GM12878 (cell line): ENCODE data around the gene HPSE2. TPM values are rescaled to one million over a fixed set of nuclear protein-coding genes. Genes with fewer than 3 reads are reported as not detected.

Experiments used
- ATAC-seq: fragments of 200-7000 bp; cut with Tn5 transposase; 3 replicates; pipeline ENCODE4 v1.9.1; 2020; ENCODE audit warnings: mild to moderate bottlenecking, moderate library complexity
- BruUV-seq: library from RNA; stranded (reverse); fragments of 400-500 nt; replicated peaks from 2 replicates; lab custom pipeline; 2021; lab: Mats Ljungman, UMichigan
- CTCF ChIA-PET: fragments of 300-600 bp; sonication (Branson Sonifier 250); formaldehyde crosslinking; extraction: SDS; loops from one replicate; lab custom pipeline; 2021; ENCODE audit warnings: inconsistent platforms; lab: Yijun Ruan, JAX
- POLR2A ChIA-PET: fragments of 350-600 bp; formaldehyde crosslinking; extraction: SDS; loops from one replicate; lab custom pipeline; 2021; ENCODE audit warnings: inconsistent platforms; lab: Charles Lee
- RAD21 ChIA-PET: fragments of 300-600 bp; sonication (Branson Sonifier 250); formaldehyde crosslinking; loops from one replicate; lab custom pipeline; 2023; ENCODE audit warnings: antibody characterized with exemption; ENCODE audit not compliant: unreplicated experiment; lab: Charles Lee
- SMC1A ChIA-PET: fragments of 300-600 bp; sonication (Branson Sonifier 250); formaldehyde crosslinking; loops from one replicate; lab custom pipeline; 2023; ENCODE audit not compliant: unreplicated experiment, uncharacterized antibody; lab: Charles Lee
- DNase-seq: peaks from one replicate; pipeline ENCODE4 v3.0.0-alpha.2; 2011; ENCODE audit warnings: low read depth, low spot score
- FAIRE-seq: peaks from 3 replicates; lab custom pipeline; 2011; peaks lifted over from hg19 to GRCh38; lab: Jason Lieb, UNC
- H2AFZ ChIP-seq: 2 replicates; pipeline ENCODE4 v1.6.0; 2011; ENCODE audit warnings: low read depth, low read length, control low read depth; ENCODE audit not compliant: control insufficient read depth
- H3K27ac ChIP-seq: 2 replicates; pipeline ENCODE4 v1.5.1; 2011; ENCODE audit warnings: control low read depth; ENCODE audit not compliant: control insufficient read depth, insufficient read depth
- H3K27me3 ChIP-seq, 2 experiments: replicated peaks in 1 of 2; 2 replicates each; pipeline versions ENCODE4 v1.6.0 to v1.6.1; 2011; ENCODE audit warnings: low read length in 1 of 2; ENCODE audit not compliant: control insufficient read depth in 2 of 2, insufficient read depth in 2 of 2
- H3K36me3 ChIP-seq, 2 experiments: 2 replicates each; pipeline ENCODE4 v1.5.1; 2011; ENCODE audit warnings: low read length in 1 of 2; ENCODE audit not compliant: control insufficient read depth in 2 of 2, insufficient read depth in 2 of 2
- H3K4me1 ChIP-seq: 2 replicates; pipeline ENCODE4 v1.6.1; 2011; ENCODE audit warnings: mild to moderate bottlenecking, low read length, moderate library complexity, mixed read lengths; ENCODE audit not compliant: control insufficient read depth, insufficient read depth
- H3K4me2 ChIP-seq: 2 replicates; pipeline ENCODE4 v1.6.0; 2011; ENCODE audit warnings: control low read depth; ENCODE audit not compliant: control insufficient read depth, insufficient read depth
- H3K4me3 ChIP-seq: fragments of 200-600 bp; sonication (generic); 2 replicates; pipeline ENCODE4 v1.5.1; 2016
- H3K79me2 ChIP-seq: 2 replicates; pipeline ENCODE4 v1.6.0; 2011; ENCODE audit warnings: low read length; ENCODE audit not compliant: control insufficient read depth, insufficient read depth
- H3K9ac ChIP-seq: 2 replicates; pipeline ENCODE4 v1.8.0; 2011; ENCODE audit warnings: low read length, control low read depth, mixed read lengths; ENCODE audit not compliant: control insufficient read depth, insufficient read depth
- H3K9me3 ChIP-seq: replicated peaks from 3 replicates; pipeline ENCODE4 v1.5.1; 2011; ENCODE audit warnings: mild to moderate bottlenecking, low read length; ENCODE audit not compliant: control insufficient read depth, insufficient read depth
- H4K20me1 ChIP-seq: 2 replicates; pipeline ENCODE4 v1.6.0; 2011; ENCODE audit not compliant: control insufficient read depth, insufficient read depth
- ATF7 ChIP-seq: fragments of 450-650 bp; IDR thresholded peaks from 2 replicates; pipeline ENCODE4 v1.6.1; 2016; ENCODE audit warnings: low read depth, mild to moderate bottlenecking
- BACH1 ChIP-seq: fragments of 450-650 bp; IDR thresholded peaks from 2 replicates; pipeline ENCODE4 v1.6.1; 2017; ENCODE audit warnings: mild to moderate bottlenecking, borderline replicate concordance
- BCL3 ChIP-seq: IDR thresholded peaks from 2 replicates; pipeline ENCODE4 v1.6.1; 2011; ENCODE audit warnings: borderline replicate concordance, low read depth, mild to moderate bottlenecking, moderate library complexity, low read length; ENCODE audit not compliant: insufficient read depth, poor library complexity, severe bottlenecking
- CEBPZ ChIP-seq: fragments of 150-350 bp; IDR thresholded peaks from 2 replicates; pipeline ENCODE4 v1.6.1; 2016; ENCODE audit warnings: low read depth, low read length
- CREB1 ChIP-seq: IDR thresholded peaks from 2 replicates; pipeline ENCODE4 v1.6.1; 2012; ENCODE audit warnings: low read depth, mild to moderate bottlenecking, inconsistent platforms
- DPF2 ChIP-seq: fragments of 450-650 bp; IDR thresholded peaks from 2 replicates; pipeline ENCODE4 v1.6.1; 2017; ENCODE audit warnings: mild to moderate bottlenecking
- HDGF ChIP-seq: fragments of 450-650 bp; IDR thresholded peaks from 2 replicates; pipeline ENCODE4 v1.6.1; 2016; ENCODE audit warnings: antibody characterized with exemption
- MAX ChIP-seq: IDR thresholded peaks from 2 replicates; pipeline ENCODE4 v1.6.1; 2012; ENCODE audit warnings: low read depth, low read length, improper control_type of control experiment
- PAX8 ChIP-seq: fragments of 450-650 bp; IDR thresholded peaks from 2 replicates; pipeline ENCODE4 v1.6.1; 2017; ENCODE audit warnings: mild to moderate bottlenecking, moderate library complexity
- POLR2AphosphoS5 ChIP-seq: IDR thresholded peaks from 2 replicates; pipeline ENCODE4 v1.6.1; 2011; ENCODE audit warnings: mild to moderate bottlenecking, low read length, inconsistent platforms
- RB1 ChIP-seq: fragments of 450-650 bp; formaldehyde crosslinking; IDR thresholded peaks from 2 replicates; pipeline ENCODE4 v1.6.1; 2017; ENCODE audit warnings: mild to moderate bottlenecking, borderline replicate concordance
- TCF7 ChIP-seq: IDR thresholded peaks from 2 replicates; pipeline ENCODE4 v1.6.1; 2014; ENCODE audit warnings: antibody characterized with exemption, borderline replicate concordance
- ZNF207 ChIP-seq: fragments of 450-650 bp; IDR thresholded peaks from 2 replicates; pipeline ENCODE4 v1.6.1; 2014; ENCODE audit warnings: antibody characterized with exemption, mild to moderate bottlenecking, borderline replicate concordance
- ZNF274 ChIP-seq: IDR thresholded peaks from one replicate; pipeline ENCODE4 v1.8.0; 2011; ENCODE audit not compliant: insufficient read length, insufficient read depth
- WGBS: methylation state at CpG from one replicate; pipeline ENCODE4 v1.1.6; 2016; ENCODE audit warnings: low lambda C conversion rate; ENCODE audit not compliant: insufficient replicate concordance, insufficient coverage; ENCODE audit errors: missing lambda C conversion rate; 5-methylcytosine and 5-hydroxymethylcytosine counted together
- in situ Hi-C: fragments of 300-500 bp; cut with MboI; formaldehyde crosslinking; loops from 9 replicates; pipeline ENCODE4 v1.14.3; 2018; ENCODE audit warnings: mixed read lengths
- intact Hi-C: fragments of 100-400 bp; cut with micrococcal nuclease; formaldehyde crosslinking; loops from one replicate; pipeline ENCODE4 v1.14.2; 2022; ENCODE audit not compliant: unreplicated experiment
- polyA plus RNA-seq, 11 experiments: library from polyadenylated mRNA; depleted of rRNA in 4 of 11; unstranded in 6 of 11; stranded (reverse) in 5 of 11; fragments of >200 nt; fragmentation: Nextera tagmentation in 4 of 11; fragmentation: Illumina TruSeq in 1 of 11; extraction: Ambion mirVana in 4 of 11; extraction: Trizol in 1 of 11; gene quantifications; 1 replicate in 1 of 11; 2 replicates in 10 of 11; pipeline versions ENCODE4 v1.2.1 to v1.2.3, GENCODE V29; 2011 to 2016; ENCODE audit warnings: inconsistent platforms in 2 of 11, missing spikeins in 2 of 11, low read depth in 1 of 11
- total RNA-seq, 4 experiments: library from RNA; depleted of rRNA in 3 of 4; stranded (reverse); fragments of >200 nt in 3 of 4; fragmentation: Illumina TruSeq in 1 of 4; extraction: Trizol in 1 of 4; gene quantifications; 2 replicates each; pipeline versions ENCODE4 v1.2.1 to v1.2.3, GENCODE V29; 2013 to 2021

The HPSE2 gene
- total and polyA plus RNA-seq, 10 of the 15 experiments (the other 5 are each of a cell fraction or from before 2014, with no cell fraction given) = 0.06 TPM; not detected in 9

- in situ Hi-C loops = no loop called here
- BruUV-seq = no TSS peak
Observed at GRCh38 chr10:99084161-99084560, 151.5 kb downstream of the HPSE2 start.

GRCh38 chr10:99080275-99080945 lies 155.2 kb downstream of the HPSE2 start:
- Histone ChIP-seq H4K20me1 (no peaks in the 10 kb centered on the region), H3K9ac (no peak overlapping the region), H3K27me3 (no peaks in the 10 kb centered on the region), H2AFZ (no peak overlapping the region), H3K36me3 (no peaks in the 10 kb centered on the region), H3K9me3 (no peaks in the 10 kb centered on the region), H3K79me2 (no peaks in the 10 kb centered on the region), H3K4me2 (no peak overlapping the region), H3K4me3 (no peak overlapping the region), H3K27ac (no peak overlapping the region), H3K4me1 (no peaks in the 10 kb centered on the region)
- no peak for DNase-seq
- no peak for ATAC-seq
- POLR2A ChIA-PET = no interaction called here
- FAIRE-seq = no peak
- CTCF ChIA-PET = no interaction called here
- intact Hi-C loops (no loop called here), in situ Hi-C loops (no loop called here)
- no TSS peak for BruUV-seq
- 0% methylated on average over 1 of the region's 1 CpG for WGBS
- RAD21 ChIA-PET = no interaction called here
- SMC1A ChIA-PET = no interaction called here
- TF ChIP-seq POLR2AphosphoS5 (no peak), BCL3 (no peak), PAX8 (no peak), CEBPZ (no peak), RB1 (no peak), HDGF (no peak), DPF2 (no peak), ZNF207 (no peak), CREB1 (no peak), MAX (no peak), TCF7 (no peak), ATF7 (no peak), ZNF274 (no peak)

More at GRCh38 chr10:99084161-99084560, 151.5 kb downstream of the HPSE2 start:
- Histone ChIP-seq H4K20me1 (no peaks in the 10 kb centered on the region), H3K9me3 (no peaks in the 10 kb centered on the region), H3K4me3 (no peak overlapping the region), H2AFZ (no peak overlapping the region), H3K4me2 (no peak overlapping the region), H3K27me3 (no peaks in the 10 kb centered on the region), H3K9ac (no peak overlapping the region), H3K27ac (no peak overlapping the region), H3K36me3 (no peaks in the 10 kb centered on the region), H3K79me2 (no peaks in the 10 kb centered on the region), H3K4me1 (no peaks in the 10 kb centered on the region)
- CTCF ChIA-PET = no interaction called here
- 3% methylated on average over 3 of the region's 3 CpGs for WGBS
- no peak for TF ChIP-seq BACH1
- intact Hi-C loops = no loop called here
- POLR2A ChIA-PET = no interaction called here
- no peak for DNase-seq
- no peak for FAIRE-seq
- SMC1A ChIA-PET = interaction anchor here (1.6 kb wide), 1 partner anchor 28 kb away, joined by 5 read pairs; no protein-coding TSS in a partner anchor
- RAD21 ChIA-PET = interaction anchor here (0.7 kb wide), 1 partner anchor 32 kb away, joined by 3 read pairs; no protein-coding TSS in a partner anchor
- no peak for ATAC-seq
